GM19438 (cell line): Measurements from ENCODE around the gene OR1F1.
"Not testable (repeated sequence)": the region's sequence is repeated elsewhere in the genome, so short reads cannot be mapped to it uniquely, and the experiment has no call there.

ENCODE experiments used
- ATAC-seq: cut with Tn5 transposase; IDR thresholded peaks from one replicate; pipeline ENCODE4 v1.9.1; 2021; ENCODE audit warnings: low read depth; ENCODE audit not compliant: unreplicated experiment

Gene OR1F1

DNA sequence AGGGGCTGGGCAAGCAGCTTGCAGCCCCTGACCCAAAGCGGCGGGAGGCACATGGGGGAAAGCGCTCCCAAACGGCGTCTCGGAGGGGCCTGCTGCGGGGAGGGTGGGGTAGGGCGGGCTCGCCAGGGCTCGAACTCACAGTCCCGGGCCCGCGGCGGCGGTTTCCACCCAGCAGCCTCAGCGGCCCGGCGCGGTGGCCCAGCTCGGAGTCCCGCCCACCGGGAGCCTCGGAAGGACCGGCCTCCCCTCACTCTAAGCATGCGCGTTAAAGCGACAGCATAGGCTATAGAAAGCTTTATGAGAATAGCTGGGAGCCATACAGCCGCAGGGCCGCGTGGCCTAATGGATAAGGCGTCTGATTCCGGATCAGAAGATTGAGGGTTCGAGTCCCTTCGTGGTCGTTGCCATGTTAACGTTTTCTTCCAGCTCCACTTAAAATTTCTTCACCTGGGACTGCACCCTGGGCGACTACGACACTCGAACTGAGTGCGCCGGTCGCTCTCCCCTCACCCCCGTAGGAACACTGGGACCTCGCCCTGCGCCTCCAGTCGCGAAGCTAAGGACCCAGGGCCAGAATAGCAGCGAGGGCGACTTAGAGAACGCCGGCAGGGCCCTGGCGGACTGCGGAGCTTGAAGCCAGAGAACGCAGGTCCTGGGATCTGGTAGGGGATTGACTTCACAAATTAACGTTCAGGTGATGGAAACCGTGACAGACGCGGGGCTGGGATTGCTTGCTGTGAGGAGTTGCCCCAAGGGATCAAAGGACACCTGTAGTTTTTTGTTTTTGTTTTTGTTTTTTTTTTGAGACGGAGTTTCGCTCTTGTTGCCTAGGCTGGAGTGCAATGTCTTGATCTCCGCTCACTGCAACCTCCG is 37.4 kb upstream of the OR1F1 start:
- peak; percentile 65 for ATAC-seq

DNA sequence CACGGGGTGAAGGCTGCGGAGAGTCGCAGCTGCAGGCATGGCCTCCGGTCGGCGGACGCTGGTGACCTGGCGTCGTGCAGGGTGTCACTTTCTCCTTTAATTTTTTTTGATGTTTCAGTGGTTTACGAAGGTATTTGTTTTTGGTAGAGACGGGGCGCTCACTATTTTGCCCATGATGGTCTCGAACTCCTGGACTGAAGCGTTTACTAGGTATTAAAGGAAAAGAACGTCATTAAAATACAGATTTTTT is 36.1 kb upstream of the OR1F1 start:
- ATAC-seq = no peak

DNA sequence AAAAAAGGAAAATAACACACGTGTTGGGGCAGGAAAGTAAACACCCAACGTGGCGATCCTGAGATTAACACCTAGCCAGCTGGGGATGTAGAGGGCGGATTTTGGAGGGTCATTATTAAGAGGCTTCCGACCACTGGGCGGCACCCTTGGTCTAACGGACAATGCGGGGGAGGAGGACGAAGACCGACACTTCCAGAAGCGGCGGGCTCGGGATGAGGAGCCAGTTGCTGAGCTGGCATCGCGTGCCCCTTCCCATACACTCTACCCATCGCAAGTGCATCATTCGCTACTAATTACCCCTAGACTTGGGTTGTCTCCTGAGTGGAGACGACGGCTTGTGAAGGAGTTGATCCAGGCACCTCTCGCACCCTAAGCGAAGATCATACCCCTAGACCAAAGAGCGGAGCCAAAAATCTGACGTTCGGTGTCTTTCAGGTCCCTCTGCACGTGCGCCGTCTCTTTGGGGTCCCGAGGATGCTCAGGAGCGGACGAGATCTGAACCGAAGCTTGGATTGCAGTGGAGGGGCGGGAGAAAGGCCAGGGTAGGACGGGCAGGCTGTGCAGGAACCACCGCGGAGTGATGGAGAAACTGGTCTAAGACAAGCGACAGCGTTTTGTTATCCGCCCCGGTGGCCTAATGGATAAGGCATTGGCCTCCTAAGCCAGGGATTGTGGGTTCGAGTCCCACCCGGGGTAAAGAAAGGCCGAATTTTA is 35.6 kb upstream of the OR1F1 start:
- no peak for ATAC-seq

DNA sequence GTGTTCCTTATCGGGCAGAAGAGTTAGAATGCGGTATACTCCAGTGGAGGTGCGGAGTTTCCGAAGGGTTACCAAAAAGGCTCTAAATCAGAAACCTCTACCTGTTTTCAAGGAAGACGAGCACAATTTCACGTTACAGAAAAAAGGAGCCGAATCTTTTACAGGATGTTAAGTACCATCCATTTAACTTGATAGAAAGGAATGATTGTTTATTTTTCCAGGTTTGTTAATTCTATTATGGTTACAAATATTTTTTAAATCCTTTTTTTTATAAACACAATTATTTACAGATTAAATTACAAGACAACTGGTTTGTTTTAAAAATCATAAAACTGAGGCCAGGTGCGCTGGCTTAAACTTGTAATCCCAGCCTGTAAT is 35.0 kb upstream of the OR1F1 start:
- no peak for ATAC-seq

DNA sequence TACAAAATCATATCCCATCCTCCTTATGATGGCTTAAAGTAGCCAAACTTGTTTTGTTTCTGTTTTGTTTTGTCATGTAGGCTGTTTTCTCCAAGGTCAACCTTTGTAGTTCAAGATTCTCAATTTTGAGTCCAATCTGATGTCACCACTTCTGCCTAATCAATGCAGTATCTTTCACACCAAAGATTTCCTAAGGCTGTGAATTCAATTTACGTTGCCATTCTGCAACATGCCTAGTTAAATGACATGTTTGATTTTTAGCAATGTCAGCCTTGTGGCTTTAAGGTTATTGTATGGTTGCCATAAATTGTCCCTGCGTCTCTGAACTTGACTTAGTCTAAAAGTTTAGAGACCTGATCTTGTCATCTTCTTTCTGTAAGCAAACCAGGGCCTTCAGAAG is 32.8 kb upstream of the OR1F1 start:
- no peak for ATAC-seq

DNA sequence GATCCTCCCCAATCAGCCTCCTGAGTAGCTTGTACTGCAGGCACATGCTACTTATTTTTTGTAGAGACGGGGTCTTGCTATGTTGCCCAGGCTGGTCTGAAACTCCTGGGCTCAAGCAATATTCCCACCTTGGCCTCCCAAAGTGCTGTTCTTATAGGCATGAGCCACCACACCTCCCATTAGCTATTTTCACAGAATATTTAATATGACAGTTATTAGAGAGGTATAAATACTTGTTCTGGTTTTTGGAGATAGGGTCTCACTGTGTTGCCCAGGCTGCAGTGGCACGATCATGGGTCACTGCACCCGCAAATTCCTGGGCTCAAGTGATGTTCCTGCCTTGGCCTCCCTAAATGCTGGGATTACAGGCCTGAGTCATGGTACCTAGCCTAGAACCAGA is 32.0 kb upstream of the OR1F1 start:
- ATAC-seq = no peak

DNA sequence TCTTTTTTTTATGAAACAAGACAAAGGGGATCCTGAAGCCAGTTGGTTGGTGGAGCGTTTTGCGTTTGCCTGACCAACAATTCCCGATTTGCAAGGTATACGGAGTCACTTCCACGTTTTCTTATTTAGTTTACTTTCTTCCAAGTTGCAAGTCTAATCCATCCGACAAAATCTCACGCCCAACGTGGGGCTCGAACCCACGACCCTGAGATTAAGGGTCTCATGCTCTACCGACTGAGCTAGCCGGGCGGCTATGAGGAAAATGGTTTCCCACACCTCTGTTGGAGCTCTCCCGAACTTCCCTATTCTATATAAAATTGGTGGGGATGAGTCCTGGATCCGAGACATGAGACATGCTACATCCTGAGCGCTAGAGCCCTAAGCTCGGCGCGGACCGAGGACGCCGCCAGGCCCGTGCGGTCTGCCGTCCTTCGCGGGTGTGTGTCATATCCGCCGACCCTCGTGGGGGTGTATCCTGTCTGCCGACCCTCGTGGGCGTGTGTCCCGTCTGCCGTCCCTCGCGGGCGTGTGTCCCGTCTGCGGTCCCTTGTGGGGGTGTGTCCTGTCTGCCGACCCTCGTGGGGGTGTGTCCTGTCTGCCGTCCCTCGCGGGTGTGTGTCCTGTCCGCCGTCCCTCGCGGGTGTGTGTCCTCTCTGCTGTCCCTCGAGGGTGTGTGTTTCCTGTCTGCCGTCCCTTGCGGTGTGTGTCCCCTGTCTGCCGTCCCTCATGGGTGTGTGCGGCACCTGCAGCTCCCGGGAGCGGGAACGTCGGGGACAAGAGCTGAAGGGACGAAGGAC is 30.6 kb upstream of the OR1F1 start:
- ATAC-seq = no peak

DNA sequence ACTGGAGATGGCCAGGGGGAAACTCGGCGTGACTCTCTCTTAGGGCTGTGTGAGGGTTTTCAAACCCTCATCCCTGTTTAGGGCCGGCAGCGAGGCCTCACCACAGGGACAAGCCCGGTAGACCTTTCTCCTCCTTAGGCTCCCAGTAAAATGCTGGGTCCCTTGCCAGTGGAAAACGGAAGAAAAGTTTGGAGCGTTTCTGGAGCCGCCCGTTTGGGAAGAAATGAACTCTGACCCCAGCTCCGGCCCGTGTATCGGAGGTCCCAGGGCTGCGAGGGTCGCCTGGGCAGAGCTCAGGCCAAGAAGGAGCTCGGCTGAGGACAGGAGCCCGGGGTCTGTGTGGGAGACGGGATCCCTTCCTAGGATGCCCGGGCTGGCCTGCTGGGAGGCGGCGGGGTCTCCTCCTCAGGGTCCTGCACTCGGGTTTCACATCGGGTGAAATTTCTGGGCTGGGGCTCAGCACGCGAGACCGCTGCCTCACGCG is 29.9 kb upstream of the OR1F1 start:
- ATAC-seq = no peak

DNA sequence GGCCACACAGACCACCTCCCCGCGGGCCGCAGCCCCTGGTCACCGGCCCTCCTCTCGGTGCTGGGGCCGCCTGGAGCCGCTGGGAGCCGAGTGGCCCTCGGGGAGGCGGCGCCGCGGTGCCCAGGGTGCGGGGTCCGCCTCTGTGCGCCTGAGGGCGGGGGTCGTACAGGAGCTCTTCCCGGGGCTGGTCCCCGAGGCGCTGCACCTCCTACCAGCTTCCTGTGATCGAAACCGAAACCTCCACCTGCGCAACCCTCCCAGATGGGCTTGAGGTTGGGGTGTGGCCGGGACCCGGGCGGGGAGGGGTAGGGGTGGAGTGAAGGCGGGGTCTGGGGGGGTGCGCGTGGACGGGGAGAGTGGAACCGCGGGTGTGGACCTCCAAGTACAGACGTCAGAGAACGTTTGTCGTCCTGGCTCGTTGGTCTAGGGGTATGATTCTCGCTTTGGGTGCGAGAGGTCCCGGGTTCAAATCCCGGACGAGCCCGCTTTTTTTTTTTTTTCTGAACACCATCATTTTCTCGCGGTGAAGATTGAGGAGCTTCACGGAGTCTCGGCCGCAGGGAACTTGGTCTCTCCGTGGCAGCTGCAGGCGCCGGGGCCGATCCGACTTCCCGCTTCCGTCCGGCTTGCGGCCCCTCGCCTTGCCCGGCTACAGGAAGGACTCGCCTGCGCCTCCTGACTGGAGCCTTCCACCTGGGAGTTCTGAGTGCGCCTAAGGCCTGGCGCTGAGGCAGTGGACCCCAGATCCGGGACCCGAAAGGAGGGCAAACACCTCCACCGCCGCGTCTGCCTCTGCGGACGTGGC is 29.3 kb upstream of the OR1F1 start:
- no peak for ATAC-seq

DNA sequence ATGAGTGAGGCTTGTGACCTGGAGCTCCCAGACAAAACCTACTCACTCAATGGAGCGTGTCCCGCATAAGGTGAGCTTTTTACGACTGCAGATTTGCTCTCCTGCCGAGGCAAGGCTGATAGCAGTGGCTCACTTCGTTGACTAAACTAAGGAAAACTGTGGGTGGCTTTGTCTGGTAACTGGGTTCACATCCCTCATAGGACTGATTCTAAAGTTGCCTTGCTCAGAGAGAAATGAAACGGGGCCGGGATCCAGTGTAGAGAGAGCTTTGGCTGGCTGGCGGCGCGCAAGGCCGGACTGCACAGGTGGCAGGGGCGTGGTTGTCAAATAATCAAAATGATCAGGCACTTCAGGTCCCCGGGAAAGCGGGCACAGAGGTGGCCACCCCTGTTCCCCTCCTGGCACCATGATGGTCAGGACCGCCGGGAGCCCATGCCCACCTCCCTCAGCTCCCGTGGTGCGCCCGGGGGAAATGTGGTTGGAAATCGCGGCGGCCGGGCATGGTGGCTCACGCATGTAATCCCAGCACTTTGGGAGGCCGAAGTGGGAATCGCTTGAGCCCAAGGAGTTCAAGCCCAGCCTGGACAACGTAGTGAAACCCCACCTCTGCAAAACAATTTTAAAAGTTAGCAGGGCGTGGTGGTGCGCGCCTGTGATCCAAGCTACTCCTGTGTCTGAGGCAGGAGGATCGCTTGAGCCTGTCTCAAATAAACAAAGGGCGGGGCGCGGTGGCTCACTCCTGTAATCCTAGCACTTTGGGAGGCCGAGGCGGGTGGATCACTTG is 26.6 kb upstream of the OR1F1 start:
- ATAC-seq = no peak

DNA sequence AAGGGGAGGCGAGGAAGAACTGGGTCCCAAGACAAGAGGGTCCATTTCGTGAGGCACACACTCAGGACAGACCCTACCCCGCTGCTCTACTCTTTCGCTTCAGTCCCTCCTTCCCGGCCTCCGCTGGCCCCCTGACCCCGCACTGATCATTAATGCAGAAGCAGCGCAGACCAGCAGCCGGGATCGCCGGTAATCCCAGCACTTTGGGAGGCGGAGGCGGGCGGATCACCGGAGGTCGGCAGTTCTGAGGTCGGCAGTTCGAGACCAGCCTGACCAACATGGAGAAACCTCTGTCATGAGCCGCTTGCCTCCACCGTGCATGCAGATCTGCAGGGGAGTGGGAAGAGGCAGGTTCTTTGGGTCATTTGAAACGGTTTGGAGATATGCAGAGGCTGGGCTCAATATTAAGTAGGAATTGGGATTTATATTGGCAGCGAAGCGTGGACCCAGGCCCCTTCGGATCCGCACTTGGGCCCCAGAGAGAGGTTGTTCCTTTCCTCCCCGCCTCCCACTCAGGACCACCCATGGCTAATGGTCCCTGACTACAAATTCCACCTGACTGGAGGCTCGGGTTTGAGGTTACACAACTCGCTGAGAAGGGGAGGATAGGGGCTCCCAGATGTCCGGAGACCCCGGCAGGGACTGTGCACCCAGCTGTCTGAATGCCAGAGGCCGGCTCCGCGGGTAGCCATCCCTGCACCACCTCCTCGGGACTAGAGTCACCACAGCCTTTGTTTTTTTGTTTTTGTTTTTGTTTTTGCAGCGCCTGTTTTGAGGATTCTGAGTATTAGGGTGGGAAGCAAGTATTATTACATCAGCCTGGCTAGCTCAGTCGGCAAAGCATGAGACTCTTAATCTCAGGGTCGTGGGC is 23.6 kb upstream of the OR1F1 start:
- no peak for ATAC-seq

DNA sequence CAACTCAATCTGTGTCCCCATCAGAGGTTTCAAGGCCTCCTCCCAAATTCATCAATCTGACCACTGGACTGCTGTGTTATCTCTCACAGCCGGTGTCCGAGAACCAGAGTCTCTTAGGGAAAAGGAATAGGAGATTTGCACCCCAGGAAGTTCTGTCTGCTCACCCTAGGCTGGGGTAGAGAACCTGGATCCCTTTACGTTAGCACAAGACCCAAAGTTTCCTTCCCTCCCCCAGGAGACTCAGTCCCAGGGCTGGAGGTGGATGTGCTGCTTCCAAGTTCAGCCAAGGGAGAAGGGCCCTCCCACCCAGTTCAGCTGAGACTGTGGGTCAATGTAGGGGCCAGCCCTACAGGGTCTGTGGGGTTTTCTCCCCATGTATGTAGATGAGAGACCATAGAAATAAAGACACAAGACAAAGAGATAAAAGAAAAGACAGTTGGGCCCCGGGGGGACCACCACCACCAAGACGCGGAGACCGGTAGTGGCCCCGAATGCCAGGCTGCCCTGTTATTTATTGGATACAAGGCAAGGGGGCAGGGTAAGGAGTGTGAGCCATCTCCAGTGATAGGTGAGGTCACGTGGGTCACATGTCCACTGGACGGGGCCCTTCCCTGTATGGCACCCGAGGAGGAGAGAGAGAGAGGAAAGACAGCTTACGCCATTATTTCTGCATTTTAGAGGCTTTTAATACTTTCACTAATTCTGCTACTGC is 22.7 kb upstream of the OR1F1 start:
- no peak for ATAC-seq

DNA sequence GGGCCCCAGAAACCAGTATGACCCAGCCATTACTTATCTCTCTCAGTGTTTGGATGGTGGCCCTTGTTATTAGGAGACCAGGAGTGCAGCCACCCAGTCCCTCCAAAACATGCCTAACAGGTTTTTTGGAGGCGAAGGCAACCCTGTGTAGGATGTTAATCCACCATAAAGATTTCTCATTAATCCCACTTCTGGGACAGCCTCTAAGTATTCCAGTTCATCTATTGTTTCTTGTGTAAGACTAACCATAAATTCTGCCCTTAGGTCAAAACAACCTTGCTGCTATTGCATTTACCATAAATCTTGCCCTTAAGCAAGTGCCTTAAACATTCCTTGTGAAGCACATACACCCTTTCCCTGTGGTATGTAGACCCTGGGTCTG is 21.5 kb upstream of the OR1F1 start:
- no peak for ATAC-seq

DNA sequence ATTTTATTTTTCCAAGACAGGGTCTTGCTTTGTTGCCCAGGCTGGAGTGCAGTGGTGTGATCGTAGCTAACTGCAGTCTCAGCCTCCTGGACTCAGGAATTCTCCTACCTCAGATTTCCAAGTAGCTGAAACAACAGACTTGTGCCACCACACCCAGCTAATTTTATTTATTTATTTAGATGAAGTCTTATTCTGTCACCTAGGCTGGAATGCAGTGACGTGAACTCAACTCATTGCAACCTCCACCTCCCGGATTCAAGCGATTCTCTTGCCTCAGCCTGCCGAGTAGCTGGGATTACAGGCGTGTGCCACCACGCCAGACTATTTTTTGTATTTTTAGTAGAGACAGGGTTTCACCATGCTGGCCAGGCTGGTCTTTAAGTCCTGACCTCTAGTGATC is 19.3 kb upstream of the OR1F1 start:
- not testable (repeated sequence) for ATAC-seq

DNA sequence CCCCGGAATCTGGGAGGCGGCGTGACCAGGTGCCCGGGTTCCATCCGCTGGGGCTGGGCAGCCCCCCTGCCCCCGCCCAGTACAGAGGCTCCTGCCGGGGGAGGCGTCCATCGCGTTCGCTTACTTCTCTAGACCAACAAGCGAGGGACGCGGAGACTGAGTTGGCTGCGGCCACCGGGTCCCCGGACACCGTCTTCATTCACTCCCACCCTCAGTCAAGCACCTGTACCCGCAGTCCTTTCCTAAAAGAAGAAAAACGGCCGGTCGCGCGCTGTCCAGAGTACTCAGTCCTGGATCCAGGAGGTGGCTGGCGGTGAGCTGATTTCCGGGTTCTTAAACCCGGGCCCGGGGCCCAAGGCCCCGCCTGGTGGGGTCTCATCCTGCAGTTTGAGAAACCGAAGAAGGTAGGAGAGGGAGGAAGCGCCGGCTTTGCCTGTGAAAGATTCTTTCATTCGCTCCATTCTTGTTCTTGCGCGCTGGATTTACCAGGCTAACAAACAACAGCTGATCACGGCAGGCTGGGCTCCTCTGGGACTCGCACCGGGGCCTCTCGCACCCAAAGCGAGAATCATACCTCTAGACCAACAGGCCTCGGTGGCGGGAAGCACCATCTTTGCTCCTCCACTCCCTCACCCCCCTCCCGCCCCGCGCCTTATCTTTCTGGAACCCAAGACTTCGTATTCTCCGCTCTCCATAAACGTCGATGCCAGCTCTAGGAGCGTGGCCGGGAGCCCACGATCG is 17.4 kb upstream of the OR1F1 start:
- ATAC-seq = no peak

DNA sequence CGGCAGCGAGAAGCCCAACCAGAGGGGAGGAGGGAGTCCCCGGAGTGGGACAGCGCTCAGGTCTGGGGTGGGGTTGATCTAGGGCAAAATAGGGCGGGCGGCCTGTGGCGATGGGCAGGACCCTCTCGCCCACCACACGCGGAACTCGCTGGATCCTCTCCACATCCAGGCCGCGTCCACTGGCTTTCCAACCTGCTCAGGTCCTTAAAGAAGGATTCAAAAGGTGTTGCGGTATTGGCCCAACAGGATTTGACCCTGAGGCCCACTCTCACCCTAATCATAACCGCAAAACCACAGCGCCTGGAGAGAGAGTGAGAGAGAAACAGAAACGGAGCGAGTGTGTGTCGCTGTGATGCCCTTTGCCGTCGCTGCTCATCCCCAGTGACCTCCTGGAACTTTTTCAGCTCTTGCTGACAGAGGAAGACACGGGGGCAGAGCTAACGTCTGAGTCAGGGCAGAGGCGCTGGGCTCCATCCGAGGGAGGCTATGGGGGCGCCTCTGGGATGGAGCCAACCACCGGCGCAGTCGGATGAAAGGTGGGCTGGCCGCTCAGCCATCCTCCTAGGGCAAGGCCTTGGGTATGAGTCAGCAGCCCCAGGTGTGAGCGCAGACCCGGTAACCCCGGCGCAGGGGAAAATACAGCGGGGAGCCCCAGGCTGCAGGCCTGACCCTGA is 16.7 kb upstream of the OR1F1 start:
- ATAC-seq = no peak
